Endothelial cell of umbilical vein (primary cell): ENCODE measurements around the gene TTLL10. TPM values are rescaled to one million over a fixed set of nuclear protein-coding genes. Genes with fewer than 3 reads are reported as not detected.

ENCODE experiments used
- BruUV-seq: library from RNA; stranded (reverse); fragments of 400-500 nt; replicated peaks from 2 replicates; lab custom pipeline; 2021; lab: Mats Ljungman, UMichigan
- CTCF ChIA-PET: fragments of 300-600, 350-600 bp; sonication (Branson Sonifier 250); formaldehyde crosslinking; loops from one replicate; lab custom pipeline; 2021; ENCODE audit warnings: antibody characterized with exemption, inconsistent platforms; lab: Charles Lee
- POLR2A ChIA-PET: fragments of 300-600, 350-600 bp; sonication (Branson Sonifier 250); formaldehyde crosslinking; loops from one replicate; lab custom pipeline; 2021; ENCODE audit warnings: antibody characterized with exemption, inconsistent platforms; lab: Charles Lee
- DNase-seq: peaks from one replicate; pipeline ENCODE4 v3.0.0-alpha.2; 2011; ENCODE audit warnings: low read depth, low spot score
- FAIRE-seq: peaks from 2 replicates; lab custom pipeline; 2011; peaks lifted over from hg19 to GRCh38; lab: Jason Lieb, UNC
- H2AFZ ChIP-seq: 2 replicates; pipeline ENCODE4 v1.6.0; 2012; ENCODE audit warnings: low read depth, low read length, control low read depth, inconsistent platforms
- H3K27ac ChIP-seq: 2 replicates; pipeline ENCODE4 v1.5.1; 2011; ENCODE audit warnings: low read depth, mild to moderate bottlenecking, control low read depth, low read length, moderate library complexity; ENCODE audit not compliant: insufficient read depth
- H3K27me3 ChIP-seq, 2 experiments: 2 replicates each; pipeline versions ENCODE4 v1.6.0 to v1.6.1; 2011; ENCODE audit warnings: low read length in 2 of 2, mixed read lengths in 1 of 2; ENCODE audit not compliant: control insufficient read depth in 2 of 2, insufficient read depth in 2 of 2
- H3K36me3 ChIP-seq, 2 experiments: 2 replicates in 1 of 2; 3 replicates in 1 of 2; pipeline ENCODE4 v1.5.1; 2011; ENCODE audit warnings: low read length in 2 of 2, mild to moderate bottlenecking in 1 of 2, moderate library complexity in 1 of 2; ENCODE audit not compliant: control insufficient read depth in 2 of 2, insufficient read depth in 2 of 2; ENCODE audit errors: extremely low read depth in 1 of 2
- H3K4me1 ChIP-seq: 3 replicates; pipeline ENCODE4 v1.5.1; 2011; ENCODE audit warnings: mild to moderate bottlenecking, low read length; ENCODE audit not compliant: control insufficient read depth, insufficient read depth; ENCODE audit errors: extremely low read depth
- H3K4me2 ChIP-seq: 2 replicates; pipeline ENCODE4 v1.6.1; 2011; ENCODE audit warnings: low read length, control low read depth, mixed read lengths; ENCODE audit not compliant: insufficient read depth
- H3K4me3 ChIP-seq, 3 experiments: fragments of 200-600 bp in 1 of 3; sonication (generic), shearing (Covaris generic) in 1 of 3; replicated peaks in 1 of 3; 2 replicates each; pipeline ENCODE4 v1.5.1; 2011 to 2016; ENCODE audit warnings: control low read depth in 3 of 3, low read length in 3 of 3, mild to moderate bottlenecking in 2 of 3, inconsistent platforms in 1 of 3, low read depth in 1 of 3, moderate library complexity in 1 of 3; ENCODE audit not compliant: insufficient read depth in 1 of 3
- H3K79me2 ChIP-seq: 2 replicates; pipeline ENCODE4 v1.6.0; 2012; ENCODE audit warnings: low read length, inconsistent platforms; ENCODE audit not compliant: control insufficient read depth, insufficient read depth
- H3K9ac ChIP-seq: replicated peaks from 2 replicates; pipeline ENCODE3; 2011; ENCODE audit warnings: low read length, control low read depth; ENCODE audit not compliant: insufficient read depth; ENCODE audit errors: extremely low read depth
- H3K9me1 ChIP-seq: replicated peaks from 3 replicates; pipeline ENCODE4 v1.6.0; 2011; ENCODE audit warnings: mild to moderate bottlenecking, low read length; ENCODE audit not compliant: control insufficient read depth, insufficient read depth; ENCODE audit errors: extremely low read depth
- H3K9me3 ChIP-seq: replicated peaks from 2 replicates; pipeline ENCODE4 v1.5.1; 2012; ENCODE audit warnings: low read length, inconsistent platforms; ENCODE audit not compliant: control insufficient read depth, insufficient read depth
- H4K20me1 ChIP-seq: replicated peaks from 2 replicates; pipeline ENCODE3; 2011; ENCODE audit warnings: mild to moderate bottlenecking, low read length; ENCODE audit not compliant: control insufficient read depth, insufficient read depth; ENCODE audit errors: extremely low read depth
- CTCF ChIP-seq, 2 donors: IDR thresholded peaks; 1 replicate in 1 of 2; 2 replicates in 1 of 2; pipeline ENCODE4 v1.5.1; 2011; ENCODE audit warnings: low read length in 2 of 2, mild to moderate bottlenecking in 2 of 2, moderate library complexity in 2 of 2, control low read depth in 1 of 2, inconsistent platforms in 1 of 2, low read depth in 1 of 2; ENCODE audit not compliant: insufficient read depth in 1 of 2; ENCODE audit errors: extremely low read depth in 1 of 2
- EZH2 ChIP-seq: IDR thresholded peaks from 2 replicates; pipeline ENCODE4 v1.6.1; 2012; ENCODE audit warnings: borderline replicate concordance, low read depth, mild to moderate bottlenecking, moderate library complexity, low read length, inconsistent platforms; ENCODE audit not compliant: severe bottlenecking
- FOS ChIP-seq: IDR thresholded peaks from 2 replicates; pipeline ENCODE4 v1.6.1; 2011; ENCODE audit warnings: mild to moderate bottlenecking, low read length, moderate library complexity, borderline replicate concordance; ENCODE audit not compliant: insufficient read depth
- GATA2 ChIP-seq: IDR thresholded peaks from 2 replicates; pipeline ENCODE4 v1.7.0; 2011; ENCODE audit warnings: low read depth, mild to moderate bottlenecking, moderate library complexity, mixed read lengths, low read length; ENCODE audit not compliant: insufficient read length, insufficient read depth
- JUN ChIP-seq: IDR thresholded peaks from 2 replicates; pipeline ENCODE4 v1.6.1; 2011; ENCODE audit warnings: borderline replicate concordance, low read depth; ENCODE audit not compliant: insufficient read length, insufficient read depth
- MAX ChIP-seq: IDR thresholded peaks from 2 replicates; pipeline ENCODE4 v1.6.1; 2011; ENCODE audit not compliant: insufficient read depth, insufficient read length
- MYC ChIP-seq: IDR thresholded peaks from one replicate; pipeline ENCODE4 v1.6.1; 2011; ENCODE audit warnings: mild to moderate bottlenecking, low read depth, low read length
- POLR2A ChIP-seq: IDR thresholded peaks from 2 replicates; pipeline ENCODE4 v1.6.1; 2012; ENCODE audit warnings: low read depth, mild to moderate bottlenecking, control low read depth, low read length
- POLR2AphosphoS5 ChIP-seq: IDR thresholded peaks from 2 replicates; pipeline ENCODE4 v1.6.1; 2012; ENCODE audit warnings: low read depth, mild to moderate bottlenecking, control low read depth, low read length, moderate library complexity; ENCODE audit not compliant: insufficient read depth
- dilution Hi-C: fragments of 300-500 bp; cut with MboI; formaldehyde crosslinking; loops from one replicate; pipeline ENCODE4 v1.15.0; 2019; ENCODE audit warnings: low sequenced_read_pairs; ENCODE audit not compliant: extremely low pct_ligation_motif_present
- intact Hi-C: fragments of 100-400 bp; cut with micrococcal nuclease; formaldehyde crosslinking; loops from one replicate; pipeline ENCODE4 v1.10.0; 2022
- polyA plus RNA-seq, 4 experiments: library from polyadenylated mRNA; depleted of rRNA in 3 of 4; stranded (reverse) in 3 of 4; unstranded in 1 of 4; fragments of >200 nt; gene quantifications; 2 replicates each; pipeline versions ENCODE4 v1.2.1 to v1.2.3, GENCODE V29; 2011 to 2012; ENCODE audit warnings: missing spikeins in 1 of 4
- total RNA-seq: library from RNA; stranded (reverse); gene quantifications from 2 replicates; pipeline ENCODE4 v1.2.3, GENCODE V29; 2021

The TTLL10 gene
- total and polyA plus RNA-seq, 2 donors (not counting 3 experiments of a cell fraction or from before 2014, with no cell fraction given): not detected

GRCh38 chr1:1217621-1218523 lies 44.2 kb downstream of the TTLL10 start:
- Histone ChIP-seq H3K4me2 (no peak overlapping the region), H2AFZ (no peak overlapping the region), H3K4me1 (no peaks in the 10 kb centered on the region), H3K36me3 (peaks cover 2 to 28% of the 10 kb centered on the region in 2 experiments), H3K9me1 (no peaks in the 10 kb centered on the region), H3K27me3 (no peaks in the 10 kb centered on the region), H4K20me1 (no peaks in the 10 kb centered on the region), H3K79me2 (no peaks in the 10 kb centered on the region), H3K4me3 (no peak overlapping the region), H3K9ac (no peak overlapping the region), H3K27ac (no peak overlapping the region), H3K9me3 (no peaks in the 10 kb centered on the region)
- TF ChIP-seq POLR2A (no peak), CTCF (IDR thresholded peaks at IDR 0.05; ENCODE audit: extremely low read depth in 1 of 2, insufficient read depth in 1 of 2, low read depth in 1 of 2, low read length in 2 of 2) (no peak), MYC (no peak), EZH2 (no peak), POLR2AphosphoS5 (no peak), MAX (no peak), GATA2 (no peak), JUN (no peak), FOS (no peak)
- intact Hi-C loops (no loop called here), dilution Hi-C loops (no loop called here)
- FAIRE-seq: no peak
- CTCF ChIA-PET: interaction anchor here (0.6 to 2.1 kb wide), 2 partner anchors 95 to 96 kb away, joined by 3 to 6 read pairs; no protein-coding TSS in a partner anchor
- DNase-seq: peak; percentile 44
- no TSS peak for BruUV-seq
- POLR2A ChIA-PET: no interaction called here
